Stomach (tissue), 9 donors: ENCODE data around the gene EPHX1. TPM values are rescaled to one million over a fixed set of nuclear protein-coding genes. Genes with fewer than 3 reads are reported as not detected.

Source experiments
- DNase-seq, 2 donors: peaks; one replicate each; pipeline versions ENCODE4 v3.0.0 to v3.0.0-alpha.2; 2013 to 2019
- H3K27ac ChIP-seq, 5 donors: fragments of 200-600 bp in 4 of 5; sonication (generic) in 4 of 5; one replicate each; pipeline ENCODE4 v1.5.1; 2013 to 2019; ENCODE audit warnings: mild to moderate bottlenecking in 1 of 5, moderate library complexity in 1 of 5
- H3K27me3 ChIP-seq, 3 donors: fragments of 200-600 bp; sonication (generic); one replicate each; pipeline ENCODE4 v1.5.1; 2017 to 2019; ENCODE audit warnings: mixed run types in 1 of 3
- H3K36me3 ChIP-seq, 4 donors: fragments of 200-600 bp; sonication (generic); 1 replicate in 3 of 4; 2 replicates in 1 of 4; pipeline ENCODE4 v1.5.1; 2016 to 2019
- H3K4me1 ChIP-seq, 4 donors: fragments of 200-600 bp; sonication (generic); one replicate each; pipeline ENCODE4 v1.5.1; 2016 to 2019
- H3K4me3 ChIP-seq, 4 donors: fragments of 200-600 bp; sonication (generic) in 3 of 4; one replicate each; pipeline ENCODE4 v1.5.1; 2016 to 2019; ENCODE audit warnings: mild to moderate bottlenecking in 1 of 4
- H3K9me3 ChIP-seq, 4 donors: fragments of 200-600 bp; sonication (generic); one replicate each; pipeline ENCODE4 v1.5.1; 2016 to 2019
- EP300 ChIP-seq: sonication (generic); formaldehyde crosslinking; IDR thresholded peaks from one replicate; pipeline ENCODE4 v1.6.1; 2017; ENCODE audit warnings: antibody characterized with exemption
- POLR2A ChIP-seq, 4 donors: fragments of 450-650 bp; IDR thresholded peaks; one replicate each; pipeline ENCODE4 v1.6.1; 2016; ENCODE audit warnings: antibody characterized with exemption in 4 of 4, control low read depth in 2 of 4, mild to moderate bottlenecking in 1 of 4, moderate library complexity in 1 of 4
- POLR2AphosphoS5 ChIP-seq, 3 donors: sonication (generic); formaldehyde crosslinking; IDR thresholded peaks; one replicate each; pipeline ENCODE4 v1.6.1; 2016; ENCODE audit warnings: antibody characterized with exemption in 3 of 3
- WGBS, 5 donors: extraction: QIAGEN DNeasy Blood & Tissue Kit in 3 of 5; methylation state at CpG; one replicate each; pipeline versions ENCODE4 v1.1.5 to v1.1.7; 2013 to 2018; 5-methylcytosine and 5-hydroxymethylcytosine counted together
- intact Hi-C: fragments of 100-400 bp; cut with DNase I; formaldehyde crosslinking; loops from one replicate; pipeline ENCODE4 v1.15.1; 2023; ENCODE audit warnings: low total_unique reads
- polyA plus RNA-seq, 3 donors: library from polyadenylated mRNA; stranded (reverse); fragments of 200-250 nt; gene quantifications; one replicate each; pipeline ENCODE4 v1.2.3, GENCODE V29; 2013
- total RNA-seq, 5 donors: library from RNA; depleted of rRNA; stranded (reverse); fragments of >200 nt; gene quantifications; one replicate each; pipeline versions ENCODE4 v1.1.0 to v1.2.3, GENCODE V29; 2014 to 2016
- TF ChIP-seq, protein P1 (sequence below), 7 experiments: fragments of 450-650 bp in 4 of 7; fragments of 200-600 bp in 3 of 7; sonication (generic) in 3 of 7; IDR thresholded peaks; one replicate each; pipeline ENCODE4 v1.5.1; 2016 to 2019; ENCODE audit warnings: antibody characterized with exemption in 7 of 7, control low read depth in 2 of 7, mild to moderate bottlenecking in 1 of 7
- donor health status: healthy with polysubstance abuse.
- donor health status: Bipolar disorder and iron deficiency.
- donor health status: healthy.

The EPHX1 gene
- total and polyA plus RNA-seq, 8 donors, result 13.0 to 94.6 (median 40.5) TPM

DNA sequence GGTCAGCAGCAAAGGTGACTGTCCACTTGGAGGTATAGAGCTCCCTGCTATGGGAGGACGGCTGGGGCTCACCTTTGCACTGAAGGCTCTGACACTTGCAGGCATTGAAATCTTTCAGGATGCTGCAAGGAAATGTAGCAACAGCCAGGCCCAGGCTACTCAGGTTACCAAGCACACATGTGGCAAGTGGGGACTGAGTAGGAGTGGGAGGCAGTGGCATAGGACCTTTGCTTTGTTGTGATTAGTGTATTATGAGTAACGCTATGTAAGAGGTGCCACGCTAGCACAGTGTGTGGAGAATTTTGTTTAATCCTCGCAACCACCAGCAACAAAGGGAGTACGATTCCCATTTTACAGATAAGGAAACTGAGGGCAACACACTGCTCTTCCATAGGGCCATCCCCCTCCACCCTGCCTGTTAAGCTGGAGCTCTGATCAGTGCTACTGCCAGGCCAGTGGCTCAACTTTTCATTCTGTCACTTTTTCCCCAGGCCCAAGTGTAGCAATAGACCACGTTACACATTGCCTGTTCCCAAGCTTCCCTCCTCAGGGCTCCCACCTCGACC is 51.0 kb downstream of the EPHX1 start:
- Histone ChIP-seq H3K4me1 (peaks cover 6 to 27% (median 19%) of the 10 kb centered on the region in 4 donors), H3K27me3 (no peaks in the 10 kb centered on the region), H3K27ac (no peak overlapping the region), H3K4me3 (no peak overlapping the region), H3K36me3 (peaks cover 55 to 99% (median 91%) of the 10 kb centered on the region in 4 donors), H3K9me3 (no peaks in the 10 kb centered on the region)
- DNase-seq, result no peak
- WGBS, 5 donors, result 90 to 94% (median 91%) methylated on average over 6 to 7 of the region's 7 CpGs
- no peak for TF ChIP-seq POLR2A (IDR thresholded peaks at IDR 0.05)
- no peak for TF ChIP-seq POLR2AphosphoS5 (IDR thresholded peaks at IDR 0.05)
- TF ChIP-seq, protein P1, sequence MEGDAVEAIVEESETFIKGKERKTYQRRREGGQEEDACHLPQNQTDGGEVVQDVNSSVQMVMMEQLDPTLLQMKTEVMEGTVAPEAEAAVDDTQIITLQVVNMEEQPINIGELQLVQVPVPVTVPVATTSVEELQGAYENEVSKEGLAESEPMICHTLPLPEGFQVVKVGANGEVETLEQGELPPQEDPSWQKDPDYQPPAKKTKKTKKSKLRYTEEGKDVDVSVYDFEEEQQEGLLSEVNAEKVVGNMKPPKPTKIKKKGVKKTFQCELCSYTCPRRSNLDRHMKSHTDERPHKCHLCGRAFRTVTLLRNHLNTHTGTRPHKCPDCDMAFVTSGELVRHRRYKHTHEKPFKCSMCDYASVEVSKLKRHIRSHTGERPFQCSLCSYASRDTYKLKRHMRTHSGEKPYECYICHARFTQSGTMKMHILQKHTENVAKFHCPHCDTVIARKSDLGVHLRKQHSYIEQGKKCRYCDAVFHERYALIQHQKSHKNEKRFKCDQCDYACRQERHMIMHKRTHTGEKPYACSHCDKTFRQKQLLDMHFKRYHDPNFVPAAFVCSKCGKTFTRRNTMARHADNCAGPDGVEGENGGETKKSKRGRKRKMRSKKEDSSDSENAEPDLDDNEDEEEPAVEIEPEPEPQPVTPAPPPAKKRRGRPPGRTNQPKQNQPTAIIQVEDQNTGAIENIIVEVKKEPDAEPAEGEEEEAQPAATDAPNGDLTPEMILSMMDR (IDR thresholded peaks at IDR 0.05), result no peak
- no peak for TF ChIP-seq EP300
- intact Hi-C loops, result loop anchor here (10.0 kb wide), 1 partner anchor 76 kb away; no protein-coding TSS in a partner anchor

DNA sequence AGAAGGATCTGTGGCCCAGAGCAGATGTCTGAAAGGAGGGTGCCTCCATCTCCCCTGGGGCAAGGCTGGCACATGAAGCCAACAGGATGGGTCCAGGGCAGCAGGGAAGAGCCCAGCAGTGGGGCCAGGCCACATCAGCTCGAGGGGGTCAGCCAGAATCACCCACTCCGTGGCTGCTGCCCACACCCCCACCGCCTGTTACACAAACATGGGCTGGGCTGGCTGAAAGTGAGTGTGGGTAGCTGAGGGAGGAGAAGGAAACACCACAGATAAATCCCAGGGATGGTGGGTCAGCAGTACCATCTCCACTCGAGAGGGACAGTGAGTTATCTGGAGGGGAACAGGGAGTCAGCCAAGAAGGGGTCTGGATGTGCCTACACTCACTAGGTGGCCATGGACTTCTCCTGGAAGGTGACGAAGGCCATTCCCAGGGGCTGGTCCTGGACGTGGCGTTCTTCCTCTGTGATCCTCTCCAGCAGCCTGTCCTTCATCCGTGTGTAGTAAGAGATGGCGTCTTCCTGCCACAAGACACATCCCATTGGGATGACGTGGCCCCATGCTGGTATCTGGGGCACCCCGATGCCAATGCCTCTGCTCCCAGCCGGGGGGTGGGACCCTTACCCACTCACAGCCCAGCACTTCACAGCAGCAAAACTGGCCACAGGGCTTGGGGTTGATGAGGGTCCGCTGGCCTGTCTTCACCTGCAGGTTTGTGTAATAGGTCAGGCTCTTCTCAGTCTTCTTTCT is 52.1 kb downstream of the EPHX1 start:
- no peaks in the 10 kb centered on the region for H3K9me3 ChIP-seq
- no peak for DNase-seq
- H3K4me3 ChIP-seq, result no peak overlapping the region
- peaks cover 6 to 32% (median 19%) of the 10 kb centered on the region in 4 donors for H3K4me1 ChIP-seq
- H3K27me3 ChIP-seq, result no peaks in the 10 kb centered on the region
- peaks cover 59 to 99% (median 91%) of the 10 kb centered on the region in 4 donors for H3K36me3 ChIP-seq
- TF ChIP-seq EP300 (no peak), POLR2AphosphoS5 (IDR thresholded peaks at IDR 0.05) (no peak), POLR2A (IDR thresholded peaks at IDR 0.05) (no peak)
- TF ChIP-seq, protein P1 (IDR thresholded peaks at IDR 0.05), result no peak
- intact Hi-C loops, result loop anchor here (10.0 kb wide), 1 partner anchor 77 kb away; no protein-coding TSS in a partner anchor
- no peak overlapping the region for H3K27ac ChIP-seq
- 84 to 93% (median 88%) methylated on average over 13 of the region's 13 CpGs for WGBS, 5 donors

DNA sequence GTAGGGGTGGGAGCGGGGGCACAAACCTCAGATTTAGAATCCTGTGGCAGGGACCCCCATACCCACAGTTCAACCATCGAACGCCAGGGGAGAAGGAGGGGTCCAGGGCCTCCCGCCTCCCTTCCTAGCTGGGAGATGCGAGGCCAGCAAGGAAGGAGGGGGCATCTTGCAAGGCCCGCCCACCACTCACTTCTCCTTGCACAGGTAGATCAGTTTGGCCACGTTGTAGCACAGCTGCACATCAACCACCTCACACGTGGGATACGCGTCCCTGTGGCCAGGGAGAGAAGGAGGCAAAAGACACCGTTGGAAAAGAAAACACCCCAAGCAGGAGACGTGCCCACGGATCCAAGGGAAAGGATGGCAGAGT is 52.6 kb downstream of the EPHX1 start:
- intact Hi-C loops, result loop anchor here (10.0 kb wide), 1 partner anchor 78 kb away; no protein-coding TSS in a partner anchor
- peaks cover 6 to 32% (median 19%) of the 10 kb centered on the region in 4 donors for H3K4me1 ChIP-seq
- no peak for DNase-seq
- H3K36me3 ChIP-seq, result peaks cover 63 to 99% (median 92%) of the 10 kb centered on the region in 4 donors
- WGBS, 5 donors, result 82 to 92% (median 90%) methylated on average over 12 to 13 of the region's 13 CpGs
- no peak for TF ChIP-seq EP300
- no peak for TF ChIP-seq POLR2AphosphoS5 (IDR thresholded peaks at IDR 0.05)
- TF ChIP-seq POLR2A (IDR thresholded peaks at IDR 0.05), result no peak
- TF ChIP-seq, protein P1 (IDR thresholded peaks at IDR 0.05), result no peak
- H3K27me3 ChIP-seq, result no peaks in the 10 kb centered on the region
- H3K4me3 ChIP-seq, result no peak overlapping the region
- H3K9me3 ChIP-seq, result no peaks in the 10 kb centered on the region
- peak overlapping the region in 2 of 5 donors; percentile 57 to 61 for H3K27ac ChIP-seq

DNA sequence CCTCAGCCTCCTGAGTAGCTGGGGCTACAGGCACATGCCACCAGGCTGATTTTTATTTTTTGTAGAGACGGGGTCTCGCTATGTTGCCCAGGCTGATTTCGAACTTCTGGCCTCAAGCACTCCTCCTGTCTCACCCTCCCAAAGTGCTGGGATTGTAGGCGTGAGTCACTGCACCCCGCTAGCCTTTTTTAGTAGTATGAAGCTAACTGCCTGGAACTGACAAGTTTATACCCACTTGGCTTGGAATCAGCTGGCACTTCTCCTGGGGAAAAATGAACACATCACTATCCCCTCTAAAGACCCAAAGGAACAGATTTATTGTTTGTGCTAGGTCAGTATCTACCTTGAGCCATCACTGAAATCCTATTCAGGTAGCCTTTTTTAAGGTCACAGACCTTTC is 53.2 kb downstream of the EPHX1 start:
- no peak for DNase-seq
- peaks cover 69 to 100% (median 96%) of the 10 kb centered on the region in 4 donors for H3K36me3 ChIP-seq
- 83 to 95% (median 87%) methylated on average over 5 of the region's 5 CpGs for WGBS, 5 donors
- H3K4me3 ChIP-seq, result no peak overlapping the region
- no peaks in the 10 kb centered on the region for H3K9me3 ChIP-seq
- no peaks in the 10 kb centered on the region for H3K27me3 ChIP-seq
- peak overlapping the region in 2 of 5 donors; percentile 57 to 61 for H3K27ac ChIP-seq
- TF ChIP-seq EP300 (no peak), POLR2A (IDR thresholded peaks at IDR 0.05) (no peak), POLR2AphosphoS5 (IDR thresholded peaks at IDR 0.05) (no peak)
- TF ChIP-seq, protein P1 (IDR thresholded peaks at IDR 0.05), result no peak
- H3K4me1 ChIP-seq, result peaks cover 6 to 32% (median 16%) of the 10 kb centered on the region in 4 donors
- intact Hi-C loops, result loop anchor here (10.0 kb wide), 1 partner anchor 78 kb away; no protein-coding TSS in a partner anchor
